Mesenchymal stem cell (in vitro differentiated cells and primary cell): ENCODE measurements around the gene SCN4B.

Experiments used
- DNase-seq: peaks from one replicate; pipeline ENCODE4 v3.0.0-alpha.2; 2013
- H2AFZ ChIP-seq: one replicate; pipeline ENCODE4 v1.6.1; 2013; ENCODE audit warnings: low read depth, mild to moderate bottlenecking, control low read depth, inconsistent platforms, low read length, moderate library complexity
- H2AK5ac ChIP-seq: 2 replicates; pipeline ENCODE4 v1.6.1; 2013; ENCODE audit warnings: low read length, moderate library complexity, mild to moderate bottlenecking, inconsistent platforms; ENCODE audit not compliant: severe bottlenecking
- H2BK120ac ChIP-seq: one replicate; pipeline ENCODE4 v1.6.1; 2013; ENCODE audit warnings: low read depth, mild to moderate bottlenecking, inconsistent platforms, low read length, moderate library complexity
- H2BK12ac ChIP-seq, 2 experiments: one replicate each; pipeline ENCODE4 v1.6.1; 2013; ENCODE audit warnings: inconsistent platforms in 2 of 2, low read length in 2 of 2, mild to moderate bottlenecking in 2 of 2, moderate library complexity in 2 of 2, control low read depth in 1 of 2
- H2BK15ac ChIP-seq: one replicate; pipeline ENCODE4 v1.6.1; 2013; ENCODE audit warnings: mild to moderate bottlenecking, low read depth, inconsistent platforms; ENCODE audit not compliant: poor library complexity, severe bottlenecking
- H2BK5ac ChIP-seq: 2 replicates; pipeline ENCODE4 v1.6.1; 2013; ENCODE audit warnings: low read depth, mild to moderate bottlenecking, low read length, control low read depth, inconsistent platforms; ENCODE audit not compliant: poor library complexity, severe bottlenecking
- H3K14ac ChIP-seq, 2 experiments: one replicate each; pipeline ENCODE4 v1.6.1; 2013; ENCODE audit warnings: inconsistent platforms in 2 of 2, low read length in 2 of 2, control low read depth in 1 of 2, mild to moderate bottlenecking in 1 of 2, moderate library complexity in 1 of 2
- H3K18ac ChIP-seq, 2 experiments: one replicate each; pipeline ENCODE4 v1.6.1; 2013; ENCODE audit warnings: inconsistent platforms in 2 of 2, low read length in 2 of 2, control low read depth in 1 of 2, low read depth in 1 of 2, mild to moderate bottlenecking in 1 of 2
- H3K23ac ChIP-seq, 2 experiments: one replicate each; pipeline ENCODE4 v1.6.1; 2013; ENCODE audit warnings: inconsistent platforms in 2 of 2, low read length in 2 of 2, mild to moderate bottlenecking in 2 of 2, moderate library complexity in 2 of 2, control low read depth in 1 of 2
- H3K27ac ChIP-seq: 2 replicates; pipeline ENCODE4 v1.5.1; 2013; ENCODE audit warnings: mild to moderate bottlenecking, moderate library complexity, low read length, control low read depth, inconsistent platforms; ENCODE audit not compliant: poor library complexity, severe bottlenecking
- H3K27me3 ChIP-seq, 2 experiments: 2 replicates each; pipeline versions ENCODE4 v1.6.1 to v1.7.0; 2013; ENCODE audit warnings: low read length in 2 of 2, mild to moderate bottlenecking in 2 of 2, moderate library complexity in 2 of 2, control low read depth in 1 of 2, inconsistent platforms in 1 of 2; ENCODE audit not compliant: control insufficient read depth in 1 of 2, insufficient read depth in 1 of 2
- H3K36me3 ChIP-seq, 2 experiments: 2 replicates each; pipeline versions ENCODE4 v1.6.1 to v1.7.0; 2013; ENCODE audit warnings: low read length in 2 of 2, control low read depth in 1 of 2, inconsistent platforms in 1 of 2, low read depth in 1 of 2, mild to moderate bottlenecking in 1 of 2; ENCODE audit not compliant: insufficient read depth in 2 of 2, control insufficient read depth in 1 of 2
- H3K4ac ChIP-seq, 2 experiments: one replicate each; pipeline ENCODE4 v1.6.1; 2013; ENCODE audit warnings: inconsistent platforms in 2 of 2, low read length in 2 of 2, mild to moderate bottlenecking in 2 of 2, moderate library complexity in 2 of 2, control low read depth in 1 of 2, low read depth in 1 of 2
- H3K4me1 ChIP-seq: 2 replicates; pipeline ENCODE4 v1.6.1; 2013; ENCODE audit warnings: low read depth, low read length, control low read depth; ENCODE audit not compliant: control insufficient read depth, insufficient read depth
- H3K4me2 ChIP-seq: 2 replicates; pipeline ENCODE4 v1.6.1; 2013; ENCODE audit warnings: low read length, mild to moderate bottlenecking, inconsistent platforms; ENCODE audit not compliant: poor library complexity, severe bottlenecking
- H3K4me3 ChIP-seq, 2 experiments: 2 replicates each; pipeline versions ENCODE4 v1.5.1 to v1.7.0; 2013; ENCODE audit warnings: low read length in 2 of 2, mild to moderate bottlenecking in 2 of 2, control low read depth in 1 of 2, low read depth in 1 of 2; ENCODE audit not compliant: insufficient read depth in 1 of 2
- H3K79me1 ChIP-seq: replicated peaks from 2 replicates; pipeline ENCODE4 v1.6.1; 2013; ENCODE audit warnings: mild to moderate bottlenecking, control low read depth, low read length, inconsistent platforms; ENCODE audit not compliant: poor library complexity, severe bottlenecking
- H3K9ac ChIP-seq: 2 replicates; pipeline ENCODE4 v1.7.0; 2013; ENCODE audit warnings: mild to moderate bottlenecking, low read length, moderate library complexity
- H3K9me3 ChIP-seq: 2 replicates; pipeline ENCODE4 v1.7.0; 2013; ENCODE audit warnings: mild to moderate bottlenecking, low read length; ENCODE audit not compliant: control insufficient read depth
- H4K8ac ChIP-seq: one replicate; pipeline ENCODE4 v1.6.1; 2013; ENCODE audit warnings: inconsistent platforms, mild to moderate bottlenecking, low read length, moderate library complexity
- H4K91ac ChIP-seq: one replicate; pipeline ENCODE4 v1.6.1; 2013; ENCODE audit warnings: mild to moderate bottlenecking, low read length, inconsistent platforms
- WGBS: methylation state at CpG from one replicate; pipeline ENCODE4 v1.1.7; 2013; ENCODE audit warnings: mixed read lengths; 5-methylcytosine and 5-hydroxymethylcytosine counted together

SCN4B gene

DNA sequence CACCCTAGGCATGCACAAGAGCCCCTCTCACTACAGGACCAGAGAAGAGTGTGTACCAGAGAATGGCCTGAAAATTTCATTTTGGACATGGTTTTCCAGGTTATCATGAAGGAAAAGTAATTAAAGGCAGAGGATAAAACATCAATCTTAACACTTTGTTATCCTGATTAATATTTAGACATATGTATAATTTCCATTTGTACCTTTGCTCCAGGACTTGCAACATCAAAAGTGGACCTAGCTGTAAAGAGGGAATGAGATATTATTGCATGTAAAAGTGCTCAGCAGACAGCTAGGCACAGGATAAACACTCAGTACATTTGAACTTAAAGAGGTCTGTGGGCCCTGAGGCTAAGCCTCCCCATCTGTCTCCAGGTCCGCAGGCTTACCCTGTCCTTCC lies 2.0 kb upstream of the SCN4B start:
- H3K79me1 ChIP-seq = no peaks in the 10 kb centered on the region
- no peak overlapping the region for H3K4ac ChIP-seq
- H3K14ac ChIP-seq = no peak overlapping the region
- H3K18ac ChIP-seq = no peak overlapping the region
- H3K27ac ChIP-seq = no peak overlapping the region
- peaks cover 21% of the 10 kb centered on the region for H3K4me1 ChIP-seq
- no peak overlapping the region for H2BK5ac ChIP-seq
- no peak overlapping the region for H3K9ac ChIP-seq
- no peak overlapping the region for H2BK120ac ChIP-seq
- no CpG with 5 or more reads among the region's 1 CpG for WGBS
- no peak overlapping the region for H3K4me2 ChIP-seq
- H3K36me3 ChIP-seq = no peaks in the 10 kb centered on the region
- H4K8ac ChIP-seq = no peak overlapping the region
- no peak overlapping the region for H4K91ac ChIP-seq
- no peak overlapping the region for H3K23ac ChIP-seq
- H2AFZ ChIP-seq = no peak overlapping the region
- no peak overlapping the region for H2BK12ac ChIP-seq
- H3K27me3 ChIP-seq = peaks cover 97 to 98% of the 10 kb centered on the region in 2 experiments
- no peak overlapping the region for H2BK15ac ChIP-seq
- H3K4me3 ChIP-seq = no peak overlapping the region
- H3K9me3 ChIP-seq = no peaks in the 10 kb centered on the region
- DNase-seq = no peak
- H2AK5ac ChIP-seq = no peak overlapping the region

DNA sequence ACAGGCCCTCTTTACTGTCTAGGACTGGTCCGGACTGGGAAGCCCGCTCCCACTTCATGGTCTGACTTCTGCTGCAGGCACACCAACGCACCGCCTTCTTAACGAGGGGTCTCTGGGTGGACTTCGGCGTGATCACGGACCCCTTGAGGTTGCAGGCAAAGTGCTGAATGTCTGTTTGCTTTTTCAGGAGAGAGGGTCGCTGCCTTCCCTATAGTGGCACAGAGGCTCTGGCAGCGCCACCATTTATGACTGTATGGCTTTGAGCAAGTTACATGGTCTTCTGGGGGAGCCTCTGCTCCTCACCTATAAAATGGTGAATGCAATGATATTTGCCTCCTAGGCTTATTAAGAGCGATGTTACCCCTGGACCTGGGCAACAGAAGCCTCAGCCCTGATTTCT lies 1.4 kb upstream of the SCN4B start:
- Histone ChIP-seq H3K23ac (no peak overlapping the region), H3K4me2 (no peak overlapping the region), H3K9me3 (no peaks in the 10 kb centered on the region), H3K79me1 (no peaks in the 10 kb centered on the region), H2AFZ (no peak overlapping the region), H3K4me1 (peaks cover 21% of the 10 kb centered on the region), H4K8ac (no peak overlapping the region), H3K27ac (no peak overlapping the region), H2AK5ac (no peak overlapping the region), H4K91ac (no peak overlapping the region), H3K27me3 (peaks cover 97 to 99% of the 10 kb centered on the region in 2 experiments), H2BK15ac (no peak overlapping the region), H3K4ac (no peak overlapping the region), H3K18ac (no peak overlapping the region), H2BK120ac (no peak overlapping the region), H3K4me3 (no peak overlapping the region), H2BK5ac (no peak overlapping the region), H2BK12ac (no peak overlapping the region), H3K14ac (no peak overlapping the region), H3K36me3 (no peaks in the 10 kb centered on the region), H3K9ac (no peak overlapping the region)
- DNase-seq = no peak
- 51% methylated on average over 11 of the region's 11 CpGs for WGBS

DNA sequence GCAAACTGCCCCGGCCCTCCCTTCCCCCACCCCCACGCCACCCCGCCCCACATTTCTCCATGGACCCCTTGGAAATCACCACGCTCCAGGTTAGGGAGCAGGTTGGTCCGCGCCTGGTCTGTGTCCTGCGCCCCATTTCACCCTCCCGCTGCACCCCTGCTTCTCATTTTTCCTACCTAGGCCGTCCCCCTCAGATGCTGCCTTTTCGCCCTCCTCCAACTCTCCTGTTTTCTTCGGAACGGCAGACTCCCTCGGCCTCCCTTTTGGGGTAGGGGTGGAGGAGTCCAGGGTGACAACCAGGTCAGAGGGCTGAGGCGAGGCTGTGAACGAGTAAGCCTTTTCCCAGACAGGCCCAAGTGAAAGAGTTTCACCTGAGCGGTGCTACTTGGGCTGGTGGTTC lies 893 bp upstream of the SCN4B start:
- no peak for DNase-seq
- Histone ChIP-seq H2BK5ac (no peak overlapping the region), H2BK15ac (no peak overlapping the region), H2BK12ac (no peak overlapping the region), H2BK120ac (no peak overlapping the region), H2AFZ (no peak overlapping the region), H3K4me3 (no peak overlapping the region), H3K79me1 (no peaks in the 10 kb centered on the region), H3K4me1 (peaks cover 21% of the 10 kb centered on the region), H4K91ac (no peak overlapping the region), H3K27ac (no peak overlapping the region), H3K14ac (no peak overlapping the region), H3K27me3 (peaks cover 97 to 99% of the 10 kb centered on the region in 2 experiments), H2AK5ac (no peak overlapping the region), H3K23ac (no peak overlapping the region), H3K4ac (no peak overlapping the region), H4K8ac (no peak overlapping the region), H3K36me3 (no peaks in the 10 kb centered on the region), H3K18ac (no peak overlapping the region), H3K9ac (no peak overlapping the region), H3K4me2 (no peak overlapping the region), H3K9me3 (no peaks in the 10 kb centered on the region)
- WGBS = 0% methylated on average over 7 of the region's 16 CpGs

DNA sequence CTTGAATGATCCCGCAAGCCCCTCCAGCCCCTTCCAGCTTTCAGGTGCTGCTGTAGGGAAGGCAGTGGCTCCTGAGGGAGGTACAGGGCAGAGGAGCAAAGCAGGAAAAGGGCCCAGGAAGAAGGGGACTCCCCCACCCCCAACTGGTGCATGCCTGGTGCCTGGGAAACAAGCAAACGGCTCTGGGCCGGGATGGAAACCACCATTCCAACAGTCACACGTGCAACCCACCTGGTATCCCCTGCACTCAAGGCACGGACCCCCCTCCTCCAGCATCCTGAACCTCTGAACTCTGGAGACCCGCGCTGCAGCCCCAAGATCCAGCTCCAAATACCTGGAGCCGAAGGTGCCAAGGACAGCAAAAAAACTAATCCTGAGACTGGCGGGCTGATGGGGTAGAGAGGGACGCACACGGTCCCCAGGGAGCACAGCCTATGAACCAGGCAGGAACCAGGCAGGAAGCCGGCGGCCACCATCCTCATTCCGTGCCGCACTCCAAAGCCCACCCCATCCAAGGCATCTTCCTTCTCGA lies 537 bp downstream of the SCN4B start:
- Histone ChIP-seq H3K18ac (no peak overlapping the region), H2AK5ac (no peak overlapping the region), H4K8ac (no peak overlapping the region), H2BK12ac (no peak overlapping the region), H3K36me3 (no peaks in the 10 kb centered on the region), H3K4ac (no peak overlapping the region), H2BK120ac (no peak overlapping the region), H3K4me2 (peak overlapping the region; percentile 99), H3K27me3 (peaks cover 97 to 99% of the 10 kb centered on the region in 2 experiments), H3K14ac (no peak overlapping the region), H3K9ac (no peak overlapping the region), H2BK5ac (no peak overlapping the region), H4K91ac (no peak overlapping the region), H2BK15ac (no peak overlapping the region), H2AFZ (no peak overlapping the region), H3K27ac (no peak overlapping the region), H3K4me1 (peaks cover 21% of the 10 kb centered on the region), H3K4me3 (peak overlapping the region in 1 of 2 experiments; percentile 75), H3K9me3 (no peaks in the 10 kb centered on the region), H3K79me1 (no peaks in the 10 kb centered on the region), H3K23ac (peak overlapping the region in 1 of 2 experiments; percentile 53)
- 12% methylated on average over 10 of the region's 16 CpGs for WGBS
- DNase-seq = no peak
